WERI-Rb-1 (cell line): ENCODE results near the gene PLOD2.
A peak's percentile ranks its signal among the peaks of the same experiment; 100 is the strongest.

ENCODE experiments used
- DNase-seq: peaks from one replicate; pipeline ENCODE4 v3.0.0-alpha.2; 2020
- H3K27ac ChIP-seq: fragments of 250-450 bp; sonication (Bioruptor Pico); 2 replicates; pipeline ENCODE4 v1.5.1; 2020; ENCODE audit warnings: mild to moderate bottlenecking, moderate library complexity
- H3K27me3 ChIP-seq: fragments of 250-450 bp; sonication (Bioruptor Pico); 2 replicates; pipeline ENCODE4 v1.5.1; 2021; ENCODE audit warnings: mild to moderate bottlenecking, low read depth, moderate library complexity; ENCODE audit not compliant: insufficient read depth, severe bottlenecking
- H3K36me3 ChIP-seq: fragments of 250-450 bp; sonication (Bioruptor Pico); 2 replicates; pipeline ENCODE4 v1.5.1; 2020; ENCODE audit warnings: mild to moderate bottlenecking, moderate library complexity
- H3K4me3 ChIP-seq: 2 replicates; pipeline ENCODE4 v1.5.1; 2011; ENCODE audit warnings: low read depth, mild to moderate bottlenecking, control low read depth, low read length
- H3K9me3 ChIP-seq: fragments of 250-450 bp; sonication (Bioruptor Pico); 2 replicates; pipeline ENCODE4 v1.5.1; 2021; ENCODE audit warnings: mild to moderate bottlenecking, moderate library complexity; ENCODE audit not compliant: severe bottlenecking
- TF ChIP-seq, protein P1 (sequence below): IDR thresholded peaks from 2 replicates; pipeline ENCODE4 v1.5.1; 2011; ENCODE audit warnings: low read depth, mild to moderate bottlenecking, control low read depth, inconsistent platforms, low read length

The PLOD2 gene

GRCh38 chr3:146148468-146148931, 12.5 kb downstream of the PLOD2 start:
- H3K9me3 ChIP-seq: no peaks in the 10 kb centered on the region
- TF ChIP-seq, protein P1, sequence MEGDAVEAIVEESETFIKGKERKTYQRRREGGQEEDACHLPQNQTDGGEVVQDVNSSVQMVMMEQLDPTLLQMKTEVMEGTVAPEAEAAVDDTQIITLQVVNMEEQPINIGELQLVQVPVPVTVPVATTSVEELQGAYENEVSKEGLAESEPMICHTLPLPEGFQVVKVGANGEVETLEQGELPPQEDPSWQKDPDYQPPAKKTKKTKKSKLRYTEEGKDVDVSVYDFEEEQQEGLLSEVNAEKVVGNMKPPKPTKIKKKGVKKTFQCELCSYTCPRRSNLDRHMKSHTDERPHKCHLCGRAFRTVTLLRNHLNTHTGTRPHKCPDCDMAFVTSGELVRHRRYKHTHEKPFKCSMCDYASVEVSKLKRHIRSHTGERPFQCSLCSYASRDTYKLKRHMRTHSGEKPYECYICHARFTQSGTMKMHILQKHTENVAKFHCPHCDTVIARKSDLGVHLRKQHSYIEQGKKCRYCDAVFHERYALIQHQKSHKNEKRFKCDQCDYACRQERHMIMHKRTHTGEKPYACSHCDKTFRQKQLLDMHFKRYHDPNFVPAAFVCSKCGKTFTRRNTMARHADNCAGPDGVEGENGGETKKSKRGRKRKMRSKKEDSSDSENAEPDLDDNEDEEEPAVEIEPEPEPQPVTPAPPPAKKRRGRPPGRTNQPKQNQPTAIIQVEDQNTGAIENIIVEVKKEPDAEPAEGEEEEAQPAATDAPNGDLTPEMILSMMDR: peak; percentile 1; the same call in 1 of the 2 replicates
- H3K27me3 ChIP-seq: no peaks in the 10 kb centered on the region
- no peak for DNase-seq
- no peaks in the 10 kb centered on the region for H3K36me3 ChIP-seq
- no peak overlapping the region for H3K4me3 ChIP-seq
- no peak overlapping the region for H3K27ac ChIP-seq

DNA sequence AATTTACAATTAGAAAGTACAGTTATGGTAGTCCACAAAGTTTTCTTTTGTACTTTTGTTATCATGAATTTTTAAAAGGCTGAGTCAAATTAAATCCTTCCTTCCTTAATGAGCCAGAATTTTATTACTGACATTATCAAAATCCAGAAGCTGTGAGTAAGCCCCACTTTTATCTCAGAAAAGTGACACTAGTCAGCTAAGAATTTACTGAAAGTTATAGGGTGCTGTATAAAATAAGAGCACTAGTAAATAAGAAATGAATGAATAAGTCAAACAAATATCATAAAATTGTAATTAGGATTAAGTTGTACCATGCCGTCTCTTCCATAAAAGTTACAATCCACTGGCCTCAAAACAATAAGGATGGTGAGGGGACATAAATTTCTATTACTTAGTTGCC, 15.3 kb downstream of the PLOD2 start:
- Histone ChIP-seq H3K4me3 (no peak overlapping the region), H3K36me3 (no peaks in the 10 kb centered on the region), H3K27me3 (no peaks in the 10 kb centered on the region), H3K9me3 (no peaks in the 10 kb centered on the region), H3K27ac (no peak overlapping the region)
- TF ChIP-seq, protein P1: no peak
- DNase-seq: no peak

DNA sequence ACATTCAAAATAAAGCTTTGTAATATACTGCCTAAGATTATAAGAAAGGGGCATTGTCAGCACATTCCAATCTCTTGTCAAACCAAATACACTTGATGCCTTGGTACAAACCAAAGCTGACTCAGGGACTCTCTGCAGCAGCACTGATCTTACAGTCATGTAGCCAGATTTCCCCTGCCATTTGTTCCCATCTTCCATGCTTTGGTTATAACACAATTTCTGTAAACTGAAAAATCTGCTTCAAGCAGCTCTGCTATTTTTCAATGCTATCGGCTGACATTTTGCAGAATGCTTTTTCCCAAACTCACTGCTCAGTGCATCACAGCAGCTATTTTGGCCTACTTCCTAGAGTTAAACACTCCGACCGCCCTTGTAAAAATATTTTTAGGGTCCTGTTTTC, 18.2 kb downstream of the PLOD2 start:
- Histone ChIP-seq H3K9me3 (no peaks in the 10 kb centered on the region), H3K27me3 (no peaks in the 10 kb centered on the region), H3K36me3 (no peaks in the 10 kb centered on the region), H3K27ac (no peak overlapping the region), H3K4me3 (no peak overlapping the region)
- no peak for DNase-seq
- TF ChIP-seq, protein P1: no peak

- Histone ChIP-seq H3K27ac (no peak overlapping the region), H3K4me3 (no peak overlapping the region), H3K9me3 (no peaks in the 10 kb centered on the region), H3K27me3 (no peaks in the 10 kb centered on the region), H3K36me3 (no peaks in the 10 kb centered on the region)
- TF ChIP-seq, protein P1: no peak
- DNase-seq: no peak
Observed at GRCh38 chr3:146139586-146140110, 21.3 kb downstream of the PLOD2 start.

DNA sequence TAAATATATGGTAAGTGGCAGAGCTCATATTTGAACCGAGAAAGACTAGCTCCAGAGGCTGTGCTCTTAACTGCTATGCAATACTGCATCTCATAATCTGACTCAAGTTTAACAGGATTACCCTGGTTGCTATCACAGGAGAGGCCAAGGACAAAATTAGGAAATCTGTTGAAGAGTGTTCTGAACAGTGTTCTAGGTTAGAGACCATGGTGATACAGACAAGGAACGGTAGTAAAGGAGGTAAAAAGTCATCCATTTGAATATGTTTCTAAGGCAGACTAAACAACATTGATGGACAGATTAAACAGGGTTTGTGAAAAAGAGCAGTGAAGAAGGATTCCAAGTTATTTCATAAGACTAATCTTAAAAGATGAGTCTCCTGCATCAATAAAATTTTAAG, 22.1 kb downstream of the PLOD2 start:
- Histone ChIP-seq H3K36me3 (no peaks in the 10 kb centered on the region), H3K9me3 (no peaks in the 10 kb centered on the region), H3K27me3 (no peaks in the 10 kb centered on the region), H3K4me3 (no peak overlapping the region), H3K27ac (no peak overlapping the region)
- DNase-seq: no peak
- TF ChIP-seq, protein P1: no peak

DNA sequence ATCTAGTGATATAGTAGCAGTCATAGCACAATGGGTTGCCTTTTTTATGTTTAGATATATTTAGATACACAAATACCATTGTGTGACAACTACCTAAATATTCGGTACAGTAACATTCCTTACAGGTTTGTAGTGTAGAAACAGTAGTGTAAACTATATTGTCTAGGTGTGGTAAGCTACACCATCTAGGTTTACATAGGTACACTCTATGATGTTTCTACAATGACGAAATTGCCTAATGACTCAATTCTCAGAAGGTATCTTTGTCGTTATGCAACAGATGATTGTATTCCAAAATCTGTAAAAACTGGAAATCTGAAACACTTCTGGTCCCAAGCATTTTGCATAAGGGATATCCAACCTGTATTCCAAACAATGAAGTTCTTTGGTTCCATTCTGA, 24.3 kb downstream of the PLOD2 start:
- H3K27me3 ChIP-seq: no peaks in the 10 kb centered on the region
- H3K36me3 ChIP-seq: no peaks in the 10 kb centered on the region
- no peak overlapping the region for H3K4me3 ChIP-seq
- DNase-seq: no peak
- H3K9me3 ChIP-seq: no peaks in the 10 kb centered on the region
- no peak overlapping the region for H3K27ac ChIP-seq
- TF ChIP-seq, protein P1: no peak
